Neural cell (in vitro differentiated cells): ENCODE results near the gene F8A1.

ENCODE experiments used
- TAF1 ChIP-seq: IDR thresholded peaks from 2 replicates; pipeline ENCODE4 v1.6.1; 2012; ENCODE audit warnings: low read depth
- TF ChIP-seq, protein P1 (sequence below): IDR thresholded peaks from 2 replicates; pipeline ENCODE4 v1.6.1; 2012; ENCODE audit warnings: borderline replicate concordance
- TF ChIP-seq, protein P2 (sequence below): fragments of 450-650 bp; IDR thresholded peaks from 2 replicates; pipeline ENCODE4 v1.5.1; 2014; ENCODE audit warnings: antibody characterized with exemption, mild to moderate bottlenecking, moderate library complexity; ENCODE audit not compliant: poor library complexity, severe bottlenecking

DNA sequence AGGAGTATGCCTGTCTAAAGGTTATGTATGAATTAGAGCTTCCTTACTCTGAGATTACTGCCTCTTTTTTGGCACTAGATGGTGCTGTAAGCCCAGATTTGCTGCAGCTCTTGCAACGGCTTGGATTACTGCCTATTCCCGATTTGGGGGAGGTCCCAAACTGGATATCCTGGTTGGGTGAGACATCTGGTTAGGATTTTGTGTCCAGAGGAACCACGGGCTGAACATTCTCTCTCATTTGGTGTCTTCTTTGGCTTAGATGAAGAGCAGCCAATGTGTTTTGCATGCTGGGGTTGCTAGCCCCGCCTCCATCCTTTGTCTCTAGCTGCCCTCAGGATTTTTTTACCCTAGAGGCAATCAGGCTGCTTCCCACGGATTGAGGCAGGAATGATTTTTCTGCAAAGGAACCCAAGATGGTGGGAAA lies 31.9 kb downstream of the F8A1 start:
- no peak for TF ChIP-seq TAF1
- TF ChIP-seq, protein P1, sequence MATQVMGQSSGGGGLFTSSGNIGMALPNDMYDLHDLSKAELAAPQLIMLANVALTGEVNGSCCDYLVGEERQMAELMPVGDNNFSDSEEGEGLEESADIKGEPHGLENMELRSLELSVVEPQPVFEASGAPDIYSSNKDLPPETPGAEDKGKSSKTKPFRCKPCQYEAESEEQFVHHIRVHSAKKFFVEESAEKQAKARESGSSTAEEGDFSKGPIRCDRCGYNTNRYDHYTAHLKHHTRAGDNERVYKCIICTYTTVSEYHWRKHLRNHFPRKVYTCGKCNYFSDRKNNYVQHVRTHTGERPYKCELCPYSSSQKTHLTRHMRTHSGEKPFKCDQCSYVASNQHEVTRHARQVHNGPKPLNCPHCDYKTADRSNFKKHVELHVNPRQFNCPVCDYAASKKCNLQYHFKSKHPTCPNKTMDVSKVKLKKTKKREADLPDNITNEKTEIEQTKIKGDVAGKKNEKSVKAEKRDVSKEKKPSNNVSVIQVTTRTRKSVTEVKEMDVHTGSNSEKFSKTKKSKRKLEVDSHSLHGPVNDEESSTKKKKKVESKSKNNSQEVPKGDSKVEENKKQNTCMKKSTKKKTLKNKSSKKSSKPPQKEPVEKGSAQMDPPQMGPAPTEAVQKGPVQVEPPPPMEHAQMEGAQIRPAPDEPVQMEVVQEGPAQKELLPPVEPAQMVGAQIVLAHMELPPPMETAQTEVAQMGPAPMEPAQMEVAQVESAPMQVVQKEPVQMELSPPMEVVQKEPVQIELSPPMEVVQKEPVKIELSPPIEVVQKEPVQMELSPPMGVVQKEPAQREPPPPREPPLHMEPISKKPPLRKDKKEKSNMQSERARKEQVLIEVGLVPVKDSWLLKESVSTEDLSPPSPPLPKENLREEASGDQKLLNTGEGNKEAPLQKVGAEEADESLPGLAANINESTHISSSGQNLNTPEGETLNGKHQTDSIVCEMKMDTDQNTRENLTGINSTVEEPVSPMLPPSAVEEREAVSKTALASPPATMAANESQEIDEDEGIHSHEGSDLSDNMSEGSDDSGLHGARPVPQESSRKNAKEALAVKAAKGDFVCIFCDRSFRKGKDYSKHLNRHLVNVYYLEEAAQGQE: peak; percentile 65
- TF ChIP-seq, protein P2, sequence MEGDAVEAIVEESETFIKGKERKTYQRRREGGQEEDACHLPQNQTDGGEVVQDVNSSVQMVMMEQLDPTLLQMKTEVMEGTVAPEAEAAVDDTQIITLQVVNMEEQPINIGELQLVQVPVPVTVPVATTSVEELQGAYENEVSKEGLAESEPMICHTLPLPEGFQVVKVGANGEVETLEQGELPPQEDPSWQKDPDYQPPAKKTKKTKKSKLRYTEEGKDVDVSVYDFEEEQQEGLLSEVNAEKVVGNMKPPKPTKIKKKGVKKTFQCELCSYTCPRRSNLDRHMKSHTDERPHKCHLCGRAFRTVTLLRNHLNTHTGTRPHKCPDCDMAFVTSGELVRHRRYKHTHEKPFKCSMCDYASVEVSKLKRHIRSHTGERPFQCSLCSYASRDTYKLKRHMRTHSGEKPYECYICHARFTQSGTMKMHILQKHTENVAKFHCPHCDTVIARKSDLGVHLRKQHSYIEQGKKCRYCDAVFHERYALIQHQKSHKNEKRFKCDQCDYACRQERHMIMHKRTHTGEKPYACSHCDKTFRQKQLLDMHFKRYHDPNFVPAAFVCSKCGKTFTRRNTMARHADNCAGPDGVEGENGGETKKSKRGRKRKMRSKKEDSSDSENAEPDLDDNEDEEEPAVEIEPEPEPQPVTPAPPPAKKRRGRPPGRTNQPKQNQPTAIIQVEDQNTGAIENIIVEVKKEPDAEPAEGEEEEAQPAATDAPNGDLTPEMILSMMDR: peak; percentile 87
